HUDEP-2 (cell line): ENCODE measurements around the gene ACTL8.

ENCODE experiments used
- DNase-seq, 76 experiments: peaks; one replicate each; lab custom pipeline; 2025; ENCODE audit not compliant: unreplicated experiment in 76 of 76; lab: John Stamatoyannopoulos, UW

ACTL8 gene

GRCh38 chr1:17734609-17735008, 20.5 kb upstream of the ACTL8 start:
- no peak for DNase-seq

GRCh38 chr1:17735348-17735747, 19.8 kb upstream of the ACTL8 start:
- DNase-seq: no peak

- no peak for DNase-seq
Measured at GRCh38 chr1:17735793-17736192, 19.3 kb upstream of the ACTL8 start.

- DNase-seq: no peak
Measured at GRCh38 chr1:17736625-17737024, 18.5 kb upstream of the ACTL8 start.

- DNase-seq: no peak
Measured at GRCh38 chr1:17739050-17739449, 16.1 kb upstream of the ACTL8 start.

- DNase-seq: no peak
Measured at GRCh38 chr1:17741052-17741451, 14.1 kb upstream of the ACTL8 start.

GRCh38 chr1:17742583-17742982, 12.6 kb upstream of the ACTL8 start:
- no peak for DNase-seq

GRCh38 chr1:17743008-17743647, 12.0 kb upstream of the ACTL8 start:
- no peak for DNase-seq

GRCh38 chr1:17743925-17744324, 11.2 kb upstream of the ACTL8 start:
- no peak for DNase-seq

GRCh38 chr1:17744666-17745478, 10.3 kb upstream of the ACTL8 start:
- DNase-seq: no peak

- DNase-seq: no peak
Measured at GRCh38 chr1:17745479-17745955, 9.6 kb upstream of the ACTL8 start.

GRCh38 chr1:17746281-17746680, 8.9 kb upstream of the ACTL8 start:
- peak in 1 of 76 experiments; percentile 22 for DNase-seq

GRCh38 chr1:17746920-17747319, 8.2 kb upstream of the ACTL8 start:
- no peak for DNase-seq

GRCh38 chr1:17750333-17750732, 4.8 kb upstream of the ACTL8 start:
- no peak for DNase-seq

GRCh38 chr1:17752356-17752755, 2.8 kb upstream of the ACTL8 start:
- DNase-seq: no peak

GRCh38 chr1:17757426-17757825, 2.3 kb downstream of the ACTL8 start:
- no peak for DNase-seq

GRCh38 chr1:17759114-17759513, 4.0 kb downstream of the ACTL8 start:
- DNase-seq: peak in 12 of 76 experiments; percentile 5 to 36 (median 20)

- no peak for DNase-seq
Measured at GRCh38 chr1:17762313-17762712, 7.2 kb downstream of the ACTL8 start.

GRCh38 chr1:17763417-17763816, 8.3 kb downstream of the ACTL8 start:
- DNase-seq: no peak

GRCh38 chr1:17763995-17764394, 8.9 kb downstream of the ACTL8 start:
- no peak for DNase-seq

- no peak for DNase-seq
Measured at GRCh38 chr1:17764591-17764990, 9.5 kb downstream of the ACTL8 start.
